ENCODE measurements around the gene CTSE. TPM values are rescaled to one million over a fixed set of nuclear protein-coding genes. Genes with fewer than 3 reads are reported as not detected.

The CTSE gene
- total and polyA plus RNA-seq, 2 of the 4 experiments (the other 2 are of a cell fraction), result not detected

- Histone ChIP-seq H4K20me1 (ENCODE audit: insufficient read depth, low read length) (no peaks in the 10 kb centered on the region), H3K14ac (replicated peaks; ENCODE audit: low read depth, low read length) (no peak overlapping the region), H2BK5ac (ENCODE audit: low read depth, low read length, poor library complexity, severe bottlenecking) (no peak overlapping the region), H2BK20ac (ENCODE audit: low read depth, low read length) (no peak overlapping the region), H3K18ac (ENCODE audit: low read depth, low read length) (no peak overlapping the region), H3K4me3 (ENCODE audit: insufficient read depth, low read depth, low read length) (no peak overlapping the region), H2AK5ac (ENCODE audit: low read depth, low read length) (no peak overlapping the region), H3K4me1 (ENCODE audit: control insufficient read depth, insufficient read depth, low read length) (no peaks in the 10 kb centered on the region), H3K79me1 (ENCODE audit: low read depth in 1 of 2, low read length in 2 of 2) (no peaks in the 10 kb centered on the region), H4K5ac (ENCODE audit: low read depth, low read length) (no peak overlapping the region), H3K9ac (ENCODE audit: low read depth, low read length) (no peak overlapping the region), H2AK9ac (replicated peaks; ENCODE audit: low read depth, low read length, poor library complexity) (no peak overlapping the region), H3K36me3 (ENCODE audit: control insufficient read depth, insufficient read depth, low read length) (no peaks in the 10 kb centered on the region), H3K9me1 (ENCODE audit: insufficient read depth, low read length) (no peaks in the 10 kb centered on the region), H3K27me3 (ENCODE audit: control insufficient read depth, insufficient read depth, low read length) (peaks cover 42% of the 10 kb centered on the region), H2BK15ac (ENCODE audit: low read depth, low read length) (no peak overlapping the region), H3K4ac (ENCODE audit: low read depth, low read length) (no peak overlapping the region), H3K4me2 (ENCODE audit: low read depth, low read length) (no peak overlapping the region), H2BK120ac (ENCODE audit: low read depth, low read length) (no peak overlapping the region), H2AFZ (replicated peaks; ENCODE audit: low read length, poor library complexity) (no peak overlapping the region), H3K56ac (ENCODE audit: extremely low read depth, insufficient read depth, low read length) (no peak overlapping the region), H4K91ac (ENCODE audit: insufficient read depth, low read depth, low read length) (no peak overlapping the region), H3K23ac (ENCODE audit: low read depth, low read length) (no peak overlapping the region), H3K27ac (ENCODE audit: insufficient read depth, low read length) (no peak overlapping the region), H3K9me3 (ENCODE audit: control insufficient read depth, insufficient read depth, low read length) (no peaks in the 10 kb centered on the region), H4K8ac (ENCODE audit: low read depth in 2 of 2, low read length in 2 of 2) (no peak overlapping the region)
- in situ Hi-C loops (cut with MboI; ENCODE audit: low sequenced_read_pairs) (no loop called here), dilution Hi-C loops (cut with HindIII; ENCODE audit: low sequenced_read_pairs, unreplicated experiment) (no loop called here), intact Hi-C loops (cut with micrococcal nuclease) (no loop called here)
- BruUV-seq (replicated peaks), result no TSS peak
- no peak for ATAC-seq (ENCODE audit: low read depth)
- no peak for TF ChIP-seq POLR2A (IDR thresholded peaks at IDR 0.05; ENCODE audit: low read depth, low read length)
- no peak for TF ChIP-seq MAFK (IDR thresholded peaks at IDR 0.05; ENCODE audit: low read depth, low read length)
- TF ChIP-seq BHLHE40 (IDR thresholded peaks at IDR 0.05; ENCODE audit: low read depth, low read length), result no peak
- POLR2A ChIA-PET (ENCODE audit: unreplicated experiment), result no interaction called here
- no CpG with 5 or more reads among the region's 5 CpGs for WGBS, 2 experiments (ENCODE audit: extremely low coverage in 2 of 2, insufficient read length in 1 of 2)
- CTCF ChIA-PET, result interaction anchor here (1.0 kb wide), 1 partner anchor 11 kb away, joined by 4 read pairs; no protein-coding TSS in a partner anchor
- DNase-seq, result no peak
Observed at GRCh38 chr1:206040328-206040727, 16.6 kb upstream of the CTSE start.
